ENCODE data around the gene INPP1.

DNA sequence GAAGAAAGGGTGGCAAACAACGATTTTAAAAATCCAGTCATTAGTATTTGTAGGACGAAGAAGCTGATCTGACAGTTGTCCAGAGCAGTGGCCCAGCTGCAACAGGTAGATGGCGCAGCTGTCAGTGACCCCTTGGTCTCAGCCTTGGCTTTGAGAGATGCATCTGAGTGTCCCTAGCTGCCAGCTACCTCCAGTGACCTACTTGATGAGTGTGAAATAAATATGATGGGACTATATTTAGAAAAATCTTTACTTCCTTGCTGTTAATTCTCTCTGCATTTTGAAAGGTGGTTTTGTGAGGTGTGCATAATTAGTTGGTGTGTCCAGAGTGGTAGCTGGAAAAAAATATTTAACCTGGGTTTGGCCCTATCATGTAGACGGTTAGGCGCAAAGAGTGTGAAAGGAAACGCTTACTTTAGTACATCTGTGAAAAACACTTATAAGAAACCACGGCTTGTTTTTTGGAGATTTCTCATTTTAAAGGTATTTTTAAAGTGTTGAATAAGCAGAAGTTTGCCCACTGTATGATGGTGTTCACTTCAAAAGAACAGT lies 963 bp downstream of the INPP1 start:
- TF ChIP-seq, protein P1, sequence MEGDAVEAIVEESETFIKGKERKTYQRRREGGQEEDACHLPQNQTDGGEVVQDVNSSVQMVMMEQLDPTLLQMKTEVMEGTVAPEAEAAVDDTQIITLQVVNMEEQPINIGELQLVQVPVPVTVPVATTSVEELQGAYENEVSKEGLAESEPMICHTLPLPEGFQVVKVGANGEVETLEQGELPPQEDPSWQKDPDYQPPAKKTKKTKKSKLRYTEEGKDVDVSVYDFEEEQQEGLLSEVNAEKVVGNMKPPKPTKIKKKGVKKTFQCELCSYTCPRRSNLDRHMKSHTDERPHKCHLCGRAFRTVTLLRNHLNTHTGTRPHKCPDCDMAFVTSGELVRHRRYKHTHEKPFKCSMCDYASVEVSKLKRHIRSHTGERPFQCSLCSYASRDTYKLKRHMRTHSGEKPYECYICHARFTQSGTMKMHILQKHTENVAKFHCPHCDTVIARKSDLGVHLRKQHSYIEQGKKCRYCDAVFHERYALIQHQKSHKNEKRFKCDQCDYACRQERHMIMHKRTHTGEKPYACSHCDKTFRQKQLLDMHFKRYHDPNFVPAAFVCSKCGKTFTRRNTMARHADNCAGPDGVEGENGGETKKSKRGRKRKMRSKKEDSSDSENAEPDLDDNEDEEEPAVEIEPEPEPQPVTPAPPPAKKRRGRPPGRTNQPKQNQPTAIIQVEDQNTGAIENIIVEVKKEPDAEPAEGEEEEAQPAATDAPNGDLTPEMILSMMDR (conservative IDR thresholded peaks at IDR 0.05; ENCODE audit: low read length), result peak; percentile 52
- no peak for TF ChIP-seq EZH2phosphoT487 (IDR thresholded peaks at IDR 0.05; ENCODE audit: borderline replicate concordance, low read depth, low read length)

Data from OCI-LY7 (cell line).